AG20443 (cell line): ENCODE results near the gene PSMA6.
"Not testable (repeated sequence)": the region's sequence is repeated elsewhere in the genome, so short reads cannot be mapped to it uniquely, and the experiment has no call there.

Source experiments
- DNase-seq: peaks from one replicate; pipeline ENCODE4 v3.0.0; 2012; ENCODE audit warnings: low spot score, mixed read lengths

The PSMA6 gene

DNA sequence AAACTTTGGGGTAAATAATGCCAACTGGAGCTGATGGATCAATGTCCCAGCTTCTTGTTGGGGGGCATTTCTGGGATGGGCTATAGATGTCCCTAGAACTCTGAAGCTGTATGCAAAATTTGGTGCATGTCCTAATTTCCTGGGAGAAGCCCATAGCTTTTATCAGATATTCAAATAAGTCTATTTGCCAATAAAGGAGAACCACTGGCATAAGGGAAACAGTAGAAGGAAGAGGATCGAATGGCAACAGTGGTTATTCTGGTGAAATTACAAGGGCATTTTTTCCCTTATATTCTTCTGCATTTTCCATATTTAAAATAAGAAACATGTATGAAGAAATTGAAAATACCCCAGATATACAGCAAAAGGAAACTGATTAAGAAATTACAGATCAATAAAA lies 34.2 kb downstream of the PSMA6 start:
- no peak for DNase-seq

DNA sequence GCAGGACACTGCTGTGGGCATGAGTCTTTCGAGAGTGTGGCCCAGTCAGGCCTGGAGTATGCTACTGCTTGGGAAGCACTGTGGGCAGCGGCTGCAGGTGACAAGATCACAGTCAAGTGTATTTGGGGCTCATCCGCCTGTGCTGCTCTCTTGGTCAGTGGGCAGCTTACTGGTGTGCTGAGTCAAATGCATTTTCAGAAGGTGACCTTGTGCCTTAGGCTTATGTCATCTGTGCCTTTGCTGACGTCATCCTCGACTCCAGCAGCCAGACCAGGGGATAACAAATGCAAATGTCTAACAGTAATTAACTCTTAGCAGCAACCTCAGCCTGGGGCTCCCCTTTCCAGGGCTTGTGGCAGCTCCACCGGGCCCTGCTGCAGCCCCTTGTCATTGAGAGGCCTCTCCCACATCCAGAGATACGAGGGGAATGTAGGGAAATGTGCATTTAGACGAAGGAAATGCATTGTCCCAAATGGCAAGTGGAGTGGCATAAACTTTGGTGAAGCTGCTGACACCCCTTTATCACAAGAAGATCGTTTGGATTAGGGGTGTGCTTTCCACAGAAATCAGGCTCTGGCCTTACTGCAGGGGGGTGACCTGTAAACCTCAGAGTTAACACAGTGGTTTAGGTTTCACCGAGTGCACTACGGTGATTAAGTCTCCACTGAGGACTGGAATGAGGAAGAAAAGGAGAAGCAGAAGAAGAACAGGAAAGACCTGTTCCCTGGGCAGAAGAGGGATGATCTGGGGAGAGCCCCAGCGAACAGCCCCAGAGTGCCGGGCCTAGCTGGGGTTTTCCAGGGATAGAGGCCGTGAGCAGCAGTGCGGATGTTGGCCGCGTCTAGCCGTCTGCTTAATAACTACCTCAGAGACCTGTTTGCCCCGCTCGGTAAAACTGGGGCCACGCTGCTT lies 39.7 kb downstream of the PSMA6 start:
- DNase-seq = no peak

DNA sequence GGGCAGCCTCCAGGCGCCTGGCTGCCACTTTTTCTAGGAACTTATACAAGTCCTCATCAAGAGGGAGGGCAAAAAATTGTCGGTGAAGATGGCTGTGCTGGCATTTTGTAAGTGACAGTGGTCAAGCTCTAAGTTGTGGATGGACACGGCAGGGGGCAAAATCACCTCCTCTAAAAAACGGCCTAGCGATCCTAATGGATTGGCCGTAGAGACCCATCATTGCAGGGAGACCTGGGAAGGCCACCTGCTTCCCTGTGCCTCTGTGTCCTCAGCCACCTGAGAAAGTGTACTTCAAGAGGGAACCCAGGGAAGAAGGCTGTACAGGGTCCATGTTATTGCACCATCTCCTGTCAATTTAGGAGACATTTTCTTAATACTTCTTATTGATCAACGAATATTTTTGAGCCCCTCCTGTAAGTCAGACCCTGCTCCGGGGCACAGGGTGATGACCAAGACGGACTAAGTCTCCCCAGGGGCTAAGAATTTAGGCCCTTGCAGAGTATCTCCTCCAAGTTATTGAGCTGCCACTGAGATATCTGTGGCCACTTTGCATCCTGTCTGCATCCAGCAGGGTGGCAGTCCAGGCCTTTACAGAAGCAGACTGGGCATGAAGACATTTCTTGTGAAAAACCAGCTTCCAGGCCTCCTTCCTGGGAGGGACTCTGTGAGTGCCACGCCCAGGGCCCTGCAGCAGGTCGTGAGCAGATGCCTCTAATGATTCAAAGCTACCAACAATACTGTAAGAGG lies 40.5 kb downstream of the PSMA6 start:
- DNase-seq = peak; percentile 73

DNA sequence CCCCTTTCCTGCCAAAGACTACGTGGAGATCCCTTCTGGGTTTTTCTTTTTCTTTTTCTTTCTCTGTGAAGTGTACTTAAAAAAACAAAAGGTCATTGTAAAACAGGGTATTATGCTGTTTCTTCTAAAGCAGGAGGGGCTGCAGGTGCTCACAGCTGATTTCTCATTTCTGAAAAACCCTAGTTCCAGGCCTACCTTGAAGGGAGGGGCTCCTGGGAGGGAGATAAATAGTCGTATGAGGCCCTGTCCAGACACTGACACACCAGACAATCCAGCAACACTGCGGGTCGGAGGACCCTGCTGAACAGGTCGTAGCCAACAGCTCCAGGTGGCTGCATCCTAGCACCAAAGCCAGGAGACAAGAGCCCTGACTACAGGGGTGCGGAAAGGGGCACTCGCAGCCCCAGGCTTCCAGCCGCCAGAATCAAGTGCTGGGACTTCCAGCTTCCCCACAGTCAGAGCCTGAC lies 41.1 kb downstream of the PSMA6 start:
- DNase-seq = no peak

DNA sequence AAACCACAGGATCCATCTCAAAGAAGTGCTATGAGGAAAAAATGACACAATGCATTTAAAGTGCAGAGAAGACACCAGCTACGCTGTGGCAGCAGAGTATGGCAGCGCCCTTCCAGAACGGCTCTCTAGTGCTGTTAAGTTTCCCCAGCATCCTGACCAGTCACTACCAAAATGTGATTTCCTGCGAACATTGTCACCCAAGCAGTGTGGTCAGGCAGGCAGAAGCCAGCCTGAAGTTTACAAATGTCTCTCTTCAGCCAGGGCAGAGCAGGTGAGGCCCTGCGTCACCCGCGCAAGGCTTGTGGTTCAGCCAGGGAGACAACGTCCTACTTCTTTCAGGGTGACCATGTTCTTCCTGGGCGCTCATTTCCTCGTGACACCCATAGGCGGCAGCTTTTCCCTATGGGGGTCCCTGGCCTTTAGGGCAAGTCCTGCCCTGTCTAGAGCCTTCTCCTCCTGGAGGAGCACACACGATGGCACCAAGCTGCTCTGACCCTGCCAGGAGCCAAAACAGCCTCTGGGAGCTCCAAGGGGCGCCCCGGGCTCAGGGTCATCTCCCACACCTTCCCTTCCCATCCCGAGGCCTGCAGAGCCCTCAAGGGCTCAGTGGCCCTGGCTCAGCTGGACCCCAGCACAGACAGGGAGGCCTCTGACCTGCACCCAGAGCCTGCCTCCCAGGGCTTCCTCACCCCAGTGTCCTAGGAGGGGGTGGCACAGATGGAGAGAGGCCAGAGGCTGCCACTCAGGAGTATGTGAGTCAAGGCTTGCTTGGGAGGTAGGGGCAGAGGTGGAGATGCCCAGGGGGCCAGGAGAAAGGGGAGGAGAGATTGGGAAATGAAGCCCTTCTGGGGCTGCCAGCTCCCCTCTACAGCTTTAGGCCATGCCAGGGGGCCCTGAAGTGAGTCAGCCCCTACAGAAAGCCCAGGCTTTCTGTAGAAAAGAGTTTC lies 41.9 kb downstream of the PSMA6 start:
- DNase-seq = no peak

DNA sequence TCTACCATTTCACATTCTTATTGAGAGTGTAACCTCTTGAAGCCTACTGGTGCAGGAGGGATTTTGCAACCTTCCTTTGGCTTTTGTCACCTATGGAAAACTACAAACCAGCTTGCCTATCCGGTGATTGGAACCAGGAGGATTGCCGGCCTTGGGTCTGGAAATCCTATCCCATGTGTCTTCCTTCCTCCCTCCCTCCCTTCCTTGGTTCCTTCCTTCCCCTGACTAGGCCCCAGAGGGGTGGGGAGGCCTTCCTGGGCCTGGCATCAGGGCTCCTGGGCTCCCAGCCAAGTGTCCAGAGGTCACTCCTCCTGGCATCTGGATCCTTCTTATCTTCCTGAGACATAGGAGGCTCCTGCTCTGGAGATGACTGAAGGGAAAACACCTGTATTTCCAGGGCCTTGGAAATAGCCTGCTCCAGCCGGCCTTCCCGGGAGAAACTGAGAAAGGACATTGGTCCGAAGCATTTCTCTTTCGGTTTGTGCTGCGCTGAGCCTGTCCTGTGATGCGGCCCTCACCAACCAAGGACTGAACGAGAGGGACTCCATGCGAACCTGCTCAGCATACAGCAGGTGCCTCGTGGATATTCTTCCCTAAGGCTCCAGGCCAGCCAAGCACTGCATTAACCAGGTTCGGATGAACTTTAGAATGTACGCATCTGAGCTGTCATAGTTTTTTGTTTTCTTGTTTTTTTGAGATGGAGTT lies 43.4 kb downstream of the PSMA6 start:
- DNase-seq = no peak

DNA sequence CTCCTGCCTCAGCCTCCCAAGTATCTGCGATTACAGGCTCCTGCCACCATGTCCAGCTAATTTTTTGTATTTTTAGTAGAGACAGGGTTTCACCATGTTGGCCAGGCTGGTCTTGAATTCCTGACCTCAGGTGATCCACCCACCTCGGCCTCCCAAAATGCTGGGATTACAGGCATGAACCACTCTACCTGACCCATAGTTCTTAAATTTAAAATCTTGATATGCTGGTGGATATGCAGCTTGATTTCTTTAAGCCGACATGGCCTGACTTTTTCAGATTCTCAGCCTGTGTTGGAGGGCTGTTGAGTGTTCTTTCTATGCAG lies 44.0 kb downstream of the PSMA6 start:
- not testable (repeated sequence) for DNase-seq

DNA sequence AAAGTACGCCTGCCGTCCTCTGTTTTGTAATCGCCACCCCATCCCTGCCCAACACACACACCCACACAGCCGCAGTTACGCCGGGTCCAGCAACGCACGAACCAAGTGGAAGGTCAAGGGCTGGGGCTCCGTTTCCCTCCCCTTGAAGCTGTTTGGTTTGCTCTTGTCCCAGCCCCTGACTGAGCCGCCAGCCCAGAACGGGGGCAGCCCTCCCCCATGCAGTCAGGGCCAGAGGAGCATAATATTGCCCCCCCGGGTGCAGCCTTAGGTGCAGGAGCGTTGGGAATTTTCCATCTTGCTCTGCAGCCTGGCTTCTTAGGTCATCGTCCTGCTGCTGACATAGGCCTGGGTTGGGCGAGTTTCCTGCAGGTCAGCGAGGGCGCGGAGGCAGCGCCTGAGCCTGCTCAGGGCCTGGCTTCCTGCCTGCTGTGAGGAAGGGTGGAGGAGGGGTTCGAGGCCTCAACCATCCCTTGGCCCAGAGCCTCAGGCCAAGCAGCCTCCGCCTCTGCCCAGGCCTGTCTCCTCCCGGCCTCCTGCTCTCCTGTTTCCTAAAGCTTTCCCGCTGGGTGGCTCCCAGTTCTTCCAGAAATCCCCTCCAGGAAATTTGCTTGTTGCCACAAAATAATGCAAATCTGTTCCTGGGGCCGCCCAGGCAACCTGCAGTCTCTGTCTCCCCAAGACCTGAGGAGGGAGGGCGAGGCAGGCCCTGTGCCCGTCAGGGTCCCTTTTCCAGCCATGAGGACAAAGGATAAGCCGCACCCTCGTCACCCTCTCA lies 44.5 kb downstream of the PSMA6 start:
- no peak for DNase-seq

DNA sequence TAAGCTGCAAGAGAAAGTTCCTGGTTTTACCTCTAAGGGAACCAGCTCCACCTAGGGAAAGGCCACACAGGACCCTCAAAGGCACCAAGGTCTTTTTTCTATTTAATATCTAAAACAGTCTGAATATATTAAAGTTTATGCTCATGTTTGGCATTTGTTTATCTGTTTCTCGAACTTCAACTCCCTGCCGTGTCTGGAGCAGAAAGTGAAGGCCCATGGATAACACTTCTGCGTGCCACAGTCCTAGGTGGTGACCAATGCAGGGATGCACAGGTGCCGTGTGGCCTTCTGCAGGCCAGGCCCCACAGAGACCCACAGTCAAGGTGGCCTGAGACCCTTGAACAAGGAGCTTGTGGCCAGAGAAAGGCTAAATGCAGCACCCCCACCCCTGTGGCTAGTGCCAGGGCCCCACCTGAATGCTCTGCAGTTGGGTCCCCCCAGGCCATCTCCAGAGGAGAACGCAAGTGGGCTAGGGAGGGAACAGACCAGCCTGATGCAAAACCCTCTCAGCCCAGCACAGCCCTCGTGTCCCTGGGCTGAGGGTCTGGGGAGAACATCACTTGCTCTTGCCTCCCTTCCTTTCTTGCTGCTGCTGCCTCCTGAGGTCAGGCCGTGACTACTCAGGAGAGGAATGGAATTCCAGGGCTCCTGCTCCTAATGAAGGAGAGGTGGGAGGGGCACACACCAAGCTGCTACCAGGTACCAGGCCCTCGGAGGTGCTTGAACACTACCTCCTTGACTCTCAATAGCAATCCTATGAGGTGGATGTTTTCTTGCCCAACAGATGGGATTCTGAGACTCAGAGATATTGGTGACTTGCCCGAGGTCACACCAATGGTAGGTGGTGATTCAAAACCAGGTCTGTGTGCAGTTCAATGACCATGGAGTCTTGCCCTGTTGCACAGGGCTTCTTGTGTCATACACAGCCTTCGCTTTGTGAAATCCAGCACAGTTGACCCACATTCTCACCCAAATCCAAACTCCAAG lies 45.4 kb downstream of the PSMA6 start:
- DNase-seq = no peak

DNA sequence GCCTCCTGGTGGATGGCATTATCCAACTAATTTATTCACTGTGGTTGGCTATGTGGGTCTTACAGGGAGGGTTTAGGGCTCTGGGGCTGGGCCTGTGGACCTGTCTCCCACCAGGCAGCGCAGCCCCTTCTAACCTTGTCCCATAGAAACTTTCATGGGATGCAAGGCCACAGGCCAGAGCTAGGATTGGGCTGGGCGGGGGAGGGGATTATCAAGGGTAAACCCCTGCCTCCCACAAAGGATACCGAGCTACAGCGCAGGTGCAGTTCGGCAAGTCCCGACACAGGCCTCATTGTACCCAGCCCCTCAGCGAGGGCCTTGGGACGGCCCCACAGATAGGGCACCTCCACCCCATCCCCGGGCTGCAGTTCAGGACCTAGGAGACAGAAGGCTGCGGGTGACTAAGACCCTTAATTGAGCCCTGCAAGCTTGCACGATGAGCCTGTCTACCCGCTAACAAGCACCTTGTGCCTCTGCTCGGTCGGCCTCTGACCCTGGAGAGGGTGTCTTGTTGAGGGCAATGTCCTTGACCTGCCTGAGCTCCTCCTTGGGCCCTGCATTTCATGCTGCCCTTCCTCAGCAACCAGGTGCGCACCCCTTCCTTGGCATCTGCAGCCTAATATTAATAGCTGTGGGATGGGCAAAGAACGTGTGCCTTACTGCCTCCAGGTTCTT lies 46.7 kb downstream of the PSMA6 start:
- DNase-seq = no peak

DNA sequence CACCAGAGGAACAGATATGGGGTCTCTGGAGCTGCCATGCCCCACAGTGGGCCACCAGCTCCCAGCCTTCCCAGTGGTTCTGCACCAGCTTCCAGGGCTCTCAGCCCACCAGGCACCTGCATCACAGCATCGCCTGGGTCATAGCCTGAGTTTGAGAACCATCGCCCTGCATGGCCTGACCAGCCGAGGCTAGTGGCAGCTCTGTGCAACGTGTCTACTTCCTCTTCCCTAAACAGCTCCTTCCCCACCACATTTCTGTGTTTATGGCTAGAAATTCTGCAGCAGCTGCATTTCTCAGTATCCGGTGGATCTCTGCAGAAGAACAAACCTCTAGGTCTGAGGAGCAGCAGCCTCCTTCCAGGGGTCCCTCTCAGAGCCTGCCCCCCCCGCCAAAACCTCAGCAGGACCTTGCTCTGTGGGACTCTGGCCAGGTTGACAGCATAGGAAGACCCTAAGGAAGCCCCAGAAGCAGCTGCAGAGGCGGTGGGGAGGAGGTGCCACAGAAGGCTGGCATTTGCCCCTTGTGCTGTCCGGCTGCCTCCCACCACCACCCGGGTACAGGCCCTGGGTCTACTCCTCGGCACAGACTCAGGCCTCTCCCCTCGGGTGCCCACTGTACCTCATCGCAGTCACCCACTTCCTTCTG lies 47.7 kb downstream of the PSMA6 start:
- DNase-seq = no peak

DNA sequence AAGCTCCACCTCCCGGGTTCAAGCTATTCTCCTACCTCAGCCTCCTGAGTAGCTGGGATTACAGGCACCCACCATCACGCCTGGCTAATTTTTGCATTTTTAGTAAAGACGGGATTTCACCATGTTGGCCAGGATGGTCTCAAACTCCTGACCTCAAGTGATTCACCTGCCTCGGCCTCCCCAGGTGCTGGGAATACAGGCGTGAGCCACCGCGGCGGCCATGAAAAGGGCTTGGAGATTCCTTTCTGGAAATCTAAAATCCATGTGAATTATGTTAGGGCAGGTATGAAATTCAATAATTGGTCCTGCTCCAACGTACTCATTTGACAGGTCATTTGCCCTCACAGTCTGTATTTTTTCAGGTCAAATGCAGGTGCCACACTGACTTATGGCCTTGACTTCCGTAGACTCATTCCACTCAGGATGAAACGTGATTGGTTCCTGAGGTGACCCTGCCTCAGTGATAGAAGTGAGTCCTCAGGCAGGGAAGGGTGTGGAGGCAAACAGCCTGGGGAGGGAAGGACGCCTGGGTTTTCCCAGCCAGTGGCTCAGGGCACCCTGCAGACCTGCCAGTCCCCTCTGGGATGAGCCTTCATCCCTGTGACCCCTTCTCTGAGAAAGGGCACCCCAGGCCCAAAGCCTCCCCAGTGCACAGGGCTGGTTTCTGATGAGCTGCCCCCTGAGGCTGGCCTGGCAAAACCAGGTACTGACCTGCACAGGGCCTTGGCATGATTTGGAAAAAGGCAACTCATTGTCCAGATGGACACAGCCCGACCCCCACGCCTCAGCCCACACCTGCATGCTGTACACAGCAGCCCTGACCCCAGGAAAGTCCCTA lies 48.7 kb downstream of the PSMA6 start:
- DNase-seq = no peak

DNA sequence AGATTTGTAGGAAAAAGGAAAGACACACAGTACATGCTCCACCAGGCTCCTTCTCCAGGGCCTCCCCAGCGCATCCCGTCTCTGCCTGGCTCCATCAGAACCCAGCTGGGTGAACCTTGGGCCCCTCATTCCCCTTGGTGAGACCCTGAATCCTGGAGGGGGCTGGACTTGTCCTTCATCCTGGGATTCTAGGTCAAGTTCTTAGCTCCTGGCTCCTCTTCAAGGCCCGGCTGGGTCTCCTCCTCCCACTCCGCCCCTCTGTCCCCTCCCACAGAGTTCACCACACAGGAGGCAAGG lies 49.2 kb downstream of the PSMA6 start:
- DNase-seq = no peak

DNA sequence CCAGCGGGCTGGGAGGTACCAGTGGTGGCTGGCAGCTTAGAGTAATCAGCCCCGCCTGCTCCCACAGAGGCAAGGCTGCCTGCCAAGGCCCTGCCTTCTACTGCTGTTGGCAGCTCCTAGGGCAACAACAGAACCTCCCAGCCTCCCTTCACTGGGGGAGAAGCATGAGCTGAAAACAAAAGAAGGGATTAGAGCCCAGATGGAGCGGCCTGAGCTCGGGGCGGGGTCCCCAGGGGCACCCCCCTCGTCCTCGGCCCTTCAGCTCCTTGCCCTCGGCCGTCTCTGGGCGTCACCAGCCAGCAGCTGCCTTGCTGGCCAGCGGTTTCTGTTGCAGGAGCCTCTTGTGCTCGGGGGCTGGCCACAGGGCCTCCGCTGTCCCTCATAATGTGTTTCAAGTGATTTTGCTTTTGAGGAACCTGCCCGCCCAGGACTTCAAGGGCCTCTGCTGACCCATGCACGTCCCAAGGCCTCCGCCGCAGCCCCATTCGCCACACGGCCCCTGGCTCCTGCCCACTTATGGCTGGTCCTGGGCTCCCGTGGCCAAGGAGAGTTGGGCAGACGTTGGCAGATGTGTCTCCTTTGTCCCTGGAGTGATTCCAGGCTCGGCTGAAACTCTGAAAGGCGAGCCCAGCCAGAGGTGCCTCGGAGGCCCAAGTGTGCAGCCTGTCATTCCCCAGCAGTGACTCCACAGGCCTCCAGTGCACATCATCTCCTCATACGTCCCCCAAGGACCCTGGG lies 49.7 kb downstream of the PSMA6 start:
- peak; percentile 93 for DNase-seq

DNA sequence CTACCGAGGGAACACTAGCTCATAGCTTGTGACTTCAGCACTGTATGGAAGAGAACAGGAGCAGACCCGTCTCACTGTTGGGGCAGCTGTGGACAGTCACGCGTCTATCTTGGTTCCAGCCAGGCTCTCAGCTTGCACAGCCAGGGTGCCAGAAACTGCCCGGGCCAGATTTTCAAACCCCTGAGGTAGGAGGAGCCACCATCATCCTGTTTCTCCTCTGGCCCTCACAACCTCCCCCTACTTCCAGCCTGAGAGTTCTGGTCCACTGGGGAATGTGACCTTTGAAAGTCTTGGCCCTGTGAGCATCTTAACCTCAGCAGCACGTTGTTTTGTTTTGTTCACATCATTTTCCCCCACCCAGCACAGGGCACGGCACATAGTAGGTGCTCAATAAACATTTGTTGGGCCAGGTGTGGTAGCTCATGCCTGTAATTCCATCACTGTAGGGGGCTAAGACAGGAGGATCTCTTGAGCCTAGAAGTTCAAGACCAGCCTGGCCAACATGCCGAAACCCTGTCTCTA lies 50.4 kb downstream of the PSMA6 start:
- no peak for DNase-seq

DNA sequence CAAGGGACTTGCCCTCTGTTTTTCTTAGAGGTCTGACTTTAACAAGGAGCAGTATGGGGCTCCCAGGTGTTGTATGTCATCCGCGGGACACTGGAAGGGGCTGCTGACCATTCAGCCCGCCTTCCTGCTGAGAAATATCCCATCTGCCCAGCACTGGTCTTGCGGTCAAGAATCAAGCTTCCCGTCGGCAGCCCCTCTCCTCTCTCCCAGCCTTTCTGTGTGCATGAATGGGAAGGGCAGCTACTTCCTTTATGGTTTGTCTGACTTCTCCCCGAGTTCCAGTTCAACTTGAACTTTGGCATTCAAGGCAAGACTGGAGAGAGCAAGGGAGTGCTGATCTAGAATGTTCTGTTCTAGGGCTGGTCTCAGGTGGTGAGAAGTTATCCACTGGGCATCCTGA lies 51.5 kb downstream of the PSMA6 start:
- DNase-seq = no peak
